NCI-H2107 treated with DMSO at 0.1 percent for 48 hours (cell line): ENCODE data around the gene HSD17B3.
"Not testable (repeated sequence)": the region's sequence is repeated elsewhere in the genome, so short reads cannot be mapped to it uniquely, and the experiment has no call there.

Experiments used
- DNase-seq: peaks from one replicate; lab custom pipeline; 2025; ENCODE audit not compliant: unreplicated experiment; lab: John Stamatoyannopoulos, UW

Gene HSD17B3

GRCh38 chr9:96201140-96201539, 100.8 kb downstream of the HSD17B3 start:
- DNase-seq: no peak

- no peak for DNase-seq
Observed at GRCh38 chr9:96199006-96199405, 103.0 kb downstream of the HSD17B3 start.

- DNase-seq: no peak
Observed at GRCh38 chr9:96195541-96195940, 106.4 kb downstream of the HSD17B3 start.

GRCh38 chr9:96193236-96193755, 108.7 kb downstream of the HSD17B3 start:
- no peak for DNase-seq

GRCh38 chr9:96192710-96193109, 109.3 kb downstream of the HSD17B3 start:
- DNase-seq: no peak

- no peak for DNase-seq
Observed at GRCh38 chr9:96189995-96190394, 112.0 kb downstream of the HSD17B3 start.

- not testable (repeated sequence) for DNase-seq
Observed at GRCh38 chr9:96189581-96189980, 112.4 kb downstream of the HSD17B3 start.

- no peak for DNase-seq
Observed at GRCh38 chr9:96188571-96188970, 113.4 kb downstream of the HSD17B3 start.

GRCh38 chr9:96187151-96187555, 114.8 kb downstream of the HSD17B3 start:
- no peak for DNase-seq

- no peak for DNase-seq
Observed at GRCh38 chr9:96186591-96187011, 115.4 kb downstream of the HSD17B3 start.

- no peak for DNase-seq
Observed at GRCh38 chr9:96185518-96186156, 116.3 kb downstream of the HSD17B3 start.
